Thoracic aorta (tissue), 2 donors: ENCODE results near the gene CBLB. TPM values are rescaled to one million over a fixed set of nuclear protein-coding genes. Genes with fewer than 3 reads are reported as not detected.

Experiments
- ATAC-seq: fragments of 150-250 bp; one replicate; pipeline ENCODE4 v1.8.0; 2017; ENCODE audit warnings: low read depth; ENCODE audit not compliant: insufficient number of reproducible peaks, low FRiP score
- DNase-seq: peaks from one replicate; pipeline ENCODE4 v3.0.0-alpha.2; 2020; ENCODE audit warnings: low spot score
- H3K27ac ChIP-seq, 2 donors: fragments of 200-600 bp; sonication (generic); 1 replicate in 1 of 2; 2 replicates in 1 of 2; pipeline ENCODE4 v1.5.1; 2016; ENCODE audit warnings: mild to moderate bottlenecking in 2 of 2, moderate library complexity in 2 of 2
- H3K27me3 ChIP-seq: fragments of 200-600 bp; sonication (generic); replicated peaks from 2 replicates; pipeline ENCODE4 v1.6.0; 2016; ENCODE audit warnings: mild to moderate bottlenecking; ENCODE audit not compliant: insufficient read depth
- H3K36me3 ChIP-seq: fragments of 200-600 bp; sonication (generic); one replicate; pipeline ENCODE4 v1.5.1; 2016
- H3K4me1 ChIP-seq, 2 donors: fragments of 200-600 bp; sonication (generic); 1 replicate in 1 of 2; 2 replicates in 1 of 2; pipeline versions ENCODE4 v1.5.1 to v1.6.0; 2016; ENCODE audit warnings: low read depth in 2 of 2, mild to moderate bottlenecking in 1 of 2; ENCODE audit not compliant: control insufficient read depth in 1 of 2
- H3K4me3 ChIP-seq: fragments of 200-600 bp; sonication (generic); 2 replicates; pipeline ENCODE4 v1.5.1; 2016; ENCODE audit warnings: mild to moderate bottlenecking
- H3K9me3 ChIP-seq: fragments of 200-600 bp; sonication (generic); 2 replicates; pipeline ENCODE4 v1.5.1; 2016
- total RNA-seq, 2 donors: library from RNA; depleted of rRNA; stranded (reverse); fragments of >200 nt; gene quantifications; one replicate each; pipeline versions ENCODE4 v1.1.0 to v1.2.3, GENCODE V29; 2016
- TF ChIP-seq, protein P1 (sequence below): fragments of 200-600 bp; sonication (generic); IDR thresholded peaks from one replicate; pipeline ENCODE4 v1.5.1; 2019; ENCODE audit warnings: antibody characterized with exemption

The CBLB gene
- total RNA-seq, 2 donors from 2014 or later = 51.0 to 145 TPM

DNA sequence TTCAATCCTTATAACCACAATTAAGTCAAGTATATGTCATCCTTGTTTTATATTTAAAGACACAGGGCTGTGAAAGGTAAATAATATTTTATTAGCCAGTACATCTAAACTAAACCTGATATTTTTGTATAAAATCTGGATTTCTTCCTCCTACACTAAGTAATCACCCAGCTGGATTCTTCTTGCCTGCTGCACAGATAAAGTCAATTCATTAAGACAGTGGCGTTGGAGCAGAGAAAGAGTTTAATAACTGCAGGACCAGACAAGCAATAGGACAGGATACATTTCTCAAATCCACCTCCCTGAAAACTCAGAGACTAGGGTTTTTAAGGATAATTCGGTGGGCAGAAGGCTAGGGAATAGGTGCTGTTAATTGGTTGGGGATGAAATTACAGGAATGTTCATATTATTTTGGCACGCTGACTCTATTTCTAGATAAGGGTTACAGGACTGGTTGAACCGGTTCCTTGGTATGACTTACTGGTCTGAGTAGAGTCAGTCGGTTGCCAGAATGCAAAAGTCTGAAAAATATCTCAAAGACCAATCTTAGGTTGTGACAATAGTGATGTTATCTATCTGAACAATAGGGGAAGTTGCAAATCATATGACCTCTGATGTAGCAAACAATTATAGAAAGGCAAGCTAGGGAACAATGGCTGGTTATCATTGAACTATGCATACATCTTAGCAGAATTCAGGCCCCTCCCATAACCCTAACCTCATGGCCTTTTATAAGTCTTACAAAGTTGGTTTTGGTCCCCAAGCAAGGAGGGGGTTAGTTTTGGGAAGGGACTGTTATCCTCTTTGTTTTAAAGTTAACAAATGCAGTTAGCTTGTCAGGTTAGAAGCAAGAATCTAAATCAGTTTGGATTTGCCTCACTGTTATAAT lies 257.3 kb downstream of the CBLB start:
- Histone ChIP-seq H3K36me3 (no peaks in the 10 kb centered on the region), H3K4me3 (no peak overlapping the region), H3K4me1 (no peaks in the 10 kb centered on the region), H3K27ac (no peak overlapping the region), H3K27me3 (no peaks in the 10 kb centered on the region), H3K9me3 (no peaks in the 10 kb centered on the region)
- no peak for ATAC-seq
- DNase-seq = no peak
- TF ChIP-seq, protein P1, sequence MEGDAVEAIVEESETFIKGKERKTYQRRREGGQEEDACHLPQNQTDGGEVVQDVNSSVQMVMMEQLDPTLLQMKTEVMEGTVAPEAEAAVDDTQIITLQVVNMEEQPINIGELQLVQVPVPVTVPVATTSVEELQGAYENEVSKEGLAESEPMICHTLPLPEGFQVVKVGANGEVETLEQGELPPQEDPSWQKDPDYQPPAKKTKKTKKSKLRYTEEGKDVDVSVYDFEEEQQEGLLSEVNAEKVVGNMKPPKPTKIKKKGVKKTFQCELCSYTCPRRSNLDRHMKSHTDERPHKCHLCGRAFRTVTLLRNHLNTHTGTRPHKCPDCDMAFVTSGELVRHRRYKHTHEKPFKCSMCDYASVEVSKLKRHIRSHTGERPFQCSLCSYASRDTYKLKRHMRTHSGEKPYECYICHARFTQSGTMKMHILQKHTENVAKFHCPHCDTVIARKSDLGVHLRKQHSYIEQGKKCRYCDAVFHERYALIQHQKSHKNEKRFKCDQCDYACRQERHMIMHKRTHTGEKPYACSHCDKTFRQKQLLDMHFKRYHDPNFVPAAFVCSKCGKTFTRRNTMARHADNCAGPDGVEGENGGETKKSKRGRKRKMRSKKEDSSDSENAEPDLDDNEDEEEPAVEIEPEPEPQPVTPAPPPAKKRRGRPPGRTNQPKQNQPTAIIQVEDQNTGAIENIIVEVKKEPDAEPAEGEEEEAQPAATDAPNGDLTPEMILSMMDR = no peak

DNA sequence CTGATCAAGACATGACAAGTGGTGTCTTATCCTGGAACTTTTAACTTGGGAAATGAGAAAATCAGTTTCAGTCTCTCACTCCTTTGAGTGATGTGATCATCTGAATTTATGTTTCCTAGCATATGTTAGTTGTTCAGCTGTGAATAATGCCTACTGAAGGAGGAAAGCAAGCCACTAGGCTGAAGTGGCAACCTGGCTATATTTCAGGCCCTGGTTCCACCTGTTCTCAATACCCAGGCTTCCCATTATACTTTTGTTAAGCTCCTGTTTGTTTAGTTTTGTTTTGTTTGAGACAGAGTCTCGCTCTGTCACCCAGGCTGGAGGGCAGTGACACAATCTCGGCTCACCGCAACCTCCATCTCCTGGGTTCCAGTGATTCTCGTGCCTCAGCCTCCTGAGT lies 258.3 kb downstream of the CBLB start:
- no peak overlapping the region for H3K4me3 ChIP-seq
- H3K4me1 ChIP-seq = no peaks in the 10 kb centered on the region
- ATAC-seq (no peak), DNase-seq (no peak)
- H3K27ac ChIP-seq = no peak overlapping the region
- no peaks in the 10 kb centered on the region for H3K27me3 ChIP-seq
- H3K36me3 ChIP-seq = no peaks in the 10 kb centered on the region
- TF ChIP-seq, protein P1 = no peak
- no peaks in the 10 kb centered on the region for H3K9me3 ChIP-seq

GRCh38 chr3:105608623-105609022 lies 260.2 kb downstream of the CBLB start:
- no peak overlapping the region for H3K4me3 ChIP-seq
- H3K27me3 ChIP-seq = no peaks in the 10 kb centered on the region
- no peak for DNase-seq
- TF ChIP-seq, protein P1 = no peak
- H3K27ac ChIP-seq = no peak overlapping the region
- ATAC-seq = no peak
- no peaks in the 10 kb centered on the region for H3K9me3 ChIP-seq
- no peaks in the 10 kb centered on the region for H3K4me1 ChIP-seq
- no peaks in the 10 kb centered on the region for H3K36me3 ChIP-seq

DNA sequence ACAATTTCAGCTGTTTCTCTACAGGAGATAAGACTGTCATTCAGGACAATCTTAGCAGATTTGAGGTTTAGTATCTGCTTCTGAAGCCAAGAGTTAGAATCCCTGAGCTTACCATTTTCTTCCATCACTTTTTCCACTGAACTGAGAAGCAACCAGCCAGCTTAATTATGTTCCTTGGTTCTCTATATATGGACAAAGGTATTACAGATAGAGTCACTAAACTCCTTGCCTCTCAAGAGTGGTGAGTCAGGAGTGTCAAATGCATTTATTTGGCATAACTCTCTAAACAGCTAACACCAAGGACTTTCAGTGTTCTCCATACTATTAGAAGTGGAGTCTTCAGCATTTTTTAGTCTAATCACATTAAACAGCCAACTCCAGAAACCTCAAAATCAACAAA lies 262.8 kb downstream of the CBLB start:
- Histone ChIP-seq H3K36me3 (no peaks in the 10 kb centered on the region), H3K4me1 (no peaks in the 10 kb centered on the region), H3K9me3 (no peaks in the 10 kb centered on the region), H3K4me3 (no peak overlapping the region), H3K27me3 (no peaks in the 10 kb centered on the region), H3K27ac (no peak overlapping the region)
- DNase-seq = no peak
- ATAC-seq = no peak
- TF ChIP-seq, protein P1 = no peak
